NCI-H2171 treated with DMSO at 0.1 percent for 48 hours (cell line): ENCODE data around the gene TNF.
"Not testable (repeated sequence)": the region's sequence is repeated elsewhere in the genome, so short reads cannot be mapped to it uniquely, and the experiment has no call there.

Experiments used
- DNase-seq: peaks from one replicate; lab custom pipeline; 2025; lab: John Stamatoyannopoulos, UW

The TNF gene

DNA sequence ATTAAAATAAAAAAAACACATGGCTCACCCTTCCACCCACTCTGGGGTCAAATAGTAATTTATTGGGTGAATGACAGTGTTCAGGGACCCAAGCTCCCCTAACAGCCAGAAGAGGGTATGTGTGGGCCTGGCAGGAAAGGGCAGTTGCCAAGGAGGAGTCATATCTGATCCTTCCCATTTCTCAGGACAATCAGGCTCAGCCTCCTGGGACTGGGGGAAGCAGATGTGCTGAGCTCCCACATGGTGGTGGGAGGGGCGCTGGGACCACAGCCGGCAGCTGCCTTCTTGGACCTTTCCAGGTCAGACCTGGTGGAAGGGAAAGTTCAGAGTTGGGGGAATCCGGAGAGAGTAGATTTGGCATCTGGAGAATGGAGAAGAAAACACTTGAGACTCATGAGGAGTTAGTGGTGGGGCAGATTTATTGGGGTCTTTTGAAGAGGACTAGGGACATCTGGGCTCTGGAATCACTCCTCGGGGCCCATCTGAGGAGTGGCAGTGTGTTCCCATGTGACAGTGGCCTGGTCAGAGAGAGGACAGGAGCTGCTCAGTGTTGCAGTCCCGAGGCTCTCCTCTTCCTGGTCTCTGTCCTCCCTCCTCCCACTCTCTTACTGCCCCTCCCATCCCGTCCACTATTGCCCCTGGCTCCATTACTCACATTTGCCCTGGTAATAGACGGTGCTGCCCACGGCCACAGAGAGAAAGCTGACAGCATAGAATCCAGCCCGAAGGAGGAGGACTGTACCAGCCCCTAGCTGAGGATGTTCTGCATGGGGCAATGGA lies 13.7 kb downstream of the TNF start:
- no peak for DNase-seq

DNA sequence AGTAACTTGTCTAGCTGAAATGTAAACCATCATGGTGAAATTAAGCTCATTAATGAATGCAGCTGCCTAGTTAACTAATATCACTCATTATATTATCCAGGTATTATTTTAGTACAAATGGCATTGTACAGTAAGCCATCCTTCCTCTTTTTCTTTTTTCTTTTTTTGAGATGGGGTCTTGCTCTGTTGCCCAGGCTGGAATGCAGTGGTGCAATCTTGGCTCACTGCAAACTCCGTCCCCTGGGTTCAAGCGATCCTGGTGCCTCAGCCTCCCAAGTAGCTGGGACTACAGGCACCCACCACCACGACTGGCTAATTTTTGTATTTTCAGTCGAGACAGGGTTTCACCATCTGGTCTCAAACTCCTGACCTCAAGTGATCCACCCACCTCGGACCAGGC lies 15.3 kb downstream of the TNF start:
- not testable (repeated sequence) for DNase-seq

DNA sequence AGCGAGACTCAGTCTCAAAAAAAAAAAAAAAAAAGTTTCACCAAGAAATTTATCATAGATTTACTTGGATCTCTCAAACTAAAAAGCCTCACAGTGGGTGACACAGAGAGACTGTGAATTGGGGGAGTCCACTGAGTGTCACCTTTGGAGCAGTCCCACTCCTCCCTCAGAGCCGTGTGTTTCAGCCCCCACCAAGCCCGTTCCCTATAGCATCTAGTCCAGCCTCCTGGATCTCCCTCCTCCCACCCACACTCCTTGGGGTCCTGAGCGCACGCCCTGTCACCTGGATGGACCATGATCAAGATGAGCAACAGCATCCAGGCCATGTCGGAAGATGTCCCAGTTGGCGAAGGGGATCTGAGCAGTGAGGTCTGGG lies 17.0 kb downstream of the TNF start:
- no peak for DNase-seq

DNA sequence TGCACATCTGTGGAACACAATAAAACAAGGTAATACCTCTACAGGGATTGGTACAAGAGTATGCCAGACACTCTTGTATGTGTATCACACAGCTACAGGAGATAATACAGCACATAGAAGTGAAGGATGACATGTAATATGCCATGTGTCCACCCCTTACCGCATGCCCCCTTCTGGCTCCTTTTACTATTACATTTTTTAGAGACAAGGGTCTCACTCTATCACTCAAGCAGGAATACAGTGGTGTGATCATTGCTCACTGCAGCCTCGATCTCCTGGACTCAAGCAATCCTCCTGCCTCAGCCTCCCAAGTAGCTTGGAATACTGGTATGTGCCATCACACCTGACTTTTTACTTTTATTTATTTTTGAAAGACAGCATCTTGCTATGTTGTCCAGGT lies 21.6 kb downstream of the TNF start:
- DNase-seq = peak; percentile 34

DNA sequence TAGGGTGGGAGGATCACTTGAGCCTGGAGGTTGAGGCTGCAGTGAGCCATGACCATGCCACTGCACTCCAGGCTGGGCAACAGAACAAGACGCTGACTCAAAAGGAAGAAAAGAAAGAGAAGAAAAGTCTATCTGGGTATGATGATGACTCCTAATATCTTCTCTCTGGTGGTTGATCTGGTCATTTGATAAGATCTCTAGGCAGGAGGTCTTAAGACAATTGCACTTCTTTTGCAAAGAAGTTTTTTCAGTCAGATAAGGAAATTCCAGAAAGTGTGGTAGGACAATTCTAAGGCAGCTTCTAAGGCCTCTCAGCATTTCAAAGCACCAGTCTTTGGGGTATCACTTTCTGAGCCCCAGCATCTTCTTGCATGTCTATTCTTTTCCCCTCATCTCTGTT lies 32.0 kb downstream of the TNF start:
- no peak for DNase-seq

DNA sequence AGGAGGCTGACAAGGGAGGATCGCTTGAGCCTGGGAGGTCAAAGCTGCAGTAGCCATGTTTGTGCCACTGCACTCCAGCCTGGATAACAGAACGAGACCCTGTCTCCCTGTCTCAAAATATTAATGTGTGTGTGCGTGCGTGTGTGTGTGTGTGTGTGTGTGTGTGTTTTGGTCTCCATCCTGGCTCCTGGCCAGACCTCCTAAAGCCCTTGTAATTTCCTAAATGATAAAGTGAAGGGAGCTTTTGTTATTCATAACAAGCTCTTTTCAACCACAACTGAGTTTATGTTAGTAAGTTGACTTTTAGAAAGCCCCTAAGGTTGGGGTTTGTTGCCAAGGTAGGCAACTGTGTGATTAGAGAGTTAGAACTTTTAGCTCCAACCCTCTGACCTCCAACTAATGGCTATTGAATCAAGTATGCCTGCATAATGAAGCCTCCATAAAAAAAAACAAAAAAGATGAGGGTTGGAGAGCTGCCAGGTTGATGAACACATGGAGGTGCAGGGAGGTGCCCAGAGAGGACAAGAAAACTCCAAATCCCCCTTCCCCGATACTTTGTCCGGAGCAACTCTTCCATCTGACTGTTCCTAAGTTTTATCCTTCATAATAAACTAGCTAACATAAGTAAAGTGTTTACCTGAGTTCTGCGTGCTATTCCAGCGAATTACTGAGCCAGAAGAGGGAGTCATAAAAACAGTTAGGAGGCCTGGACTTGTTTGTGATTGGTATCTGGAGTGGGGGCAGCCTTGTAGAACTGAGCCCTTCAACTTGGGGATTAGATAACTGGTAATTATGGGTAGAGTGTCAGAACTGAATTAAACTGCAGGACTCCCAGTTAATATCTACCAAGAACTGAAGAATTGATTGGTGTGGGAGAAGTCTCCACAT lies 34.4 kb downstream of the TNF start:
- peak; percentile 21 for DNase-seq

GRCh38 chr6:31610968-31611367 lies 35.6 kb downstream of the TNF start:
- DNase-seq = no peak

DNA sequence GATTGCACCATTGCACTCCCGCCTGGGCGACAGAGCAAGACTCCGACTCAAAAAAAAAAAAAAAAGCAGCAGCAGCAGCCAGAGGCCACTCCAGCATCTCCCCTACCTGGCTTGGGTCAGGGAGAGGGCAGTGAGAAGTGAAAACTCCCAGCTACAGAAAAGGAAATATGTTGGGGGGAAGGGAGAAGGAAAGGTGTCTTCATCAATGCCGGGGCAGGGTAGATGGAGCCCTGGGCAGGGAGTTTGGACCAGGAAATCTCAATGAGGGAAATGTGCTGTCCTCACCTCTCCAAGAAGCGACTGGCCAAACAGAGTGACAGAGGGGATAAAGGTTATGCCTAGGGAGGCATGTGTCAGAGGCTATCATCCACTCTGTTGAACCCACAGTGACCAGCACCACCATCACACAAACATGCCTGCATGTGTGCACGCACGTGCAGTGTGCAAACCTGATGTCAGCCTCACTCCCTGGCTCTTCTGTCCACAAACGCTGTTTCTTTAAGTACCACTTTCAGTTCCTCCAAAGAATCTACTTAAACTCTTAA lies 38.8 kb downstream of the TNF start:
- DNase-seq = no peak

DNA sequence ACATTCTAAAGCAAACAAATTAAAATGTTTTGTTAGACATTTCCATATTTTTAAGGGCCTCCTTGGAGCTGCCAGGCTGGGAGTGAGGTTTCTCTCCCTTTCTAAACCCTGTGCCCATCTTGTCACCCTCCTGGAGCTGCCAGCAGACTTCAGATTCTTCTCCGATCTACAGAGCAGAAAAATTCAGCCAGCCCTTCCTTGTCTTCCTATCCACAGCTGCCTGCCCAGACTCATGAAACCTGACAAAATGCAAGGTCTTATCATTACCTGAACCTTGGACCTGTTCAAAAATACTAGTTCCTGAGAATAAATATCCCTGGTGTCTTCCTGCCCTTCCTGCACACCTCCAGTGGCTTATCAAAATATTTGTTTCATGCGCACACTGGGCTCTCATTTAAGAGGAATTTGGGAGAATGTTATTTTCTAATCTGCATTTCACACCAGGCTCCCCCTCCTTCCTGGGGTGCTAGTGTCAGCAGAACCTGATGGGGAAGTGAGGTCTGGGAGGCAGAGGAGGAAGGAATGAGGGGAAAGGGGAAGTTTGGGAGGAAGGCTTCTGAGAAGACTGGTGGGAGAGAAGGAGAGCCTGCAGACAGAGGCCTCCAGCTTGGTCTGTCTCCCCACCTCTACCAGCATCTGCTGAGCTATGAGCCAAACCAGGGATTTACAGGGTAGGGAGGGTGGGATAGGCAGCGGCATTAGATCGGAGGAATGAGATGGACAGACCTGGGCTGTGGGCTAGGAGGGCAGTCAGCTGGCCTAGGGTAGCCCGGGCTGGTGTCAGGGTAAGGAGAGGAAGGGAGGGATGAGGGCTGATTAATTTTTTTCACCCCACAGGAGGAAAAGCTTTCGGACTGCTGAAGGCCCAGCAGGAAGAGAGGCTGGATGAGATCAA lies 39.6 kb downstream of the TNF start, which contains the start of gene AIF1:
Gene AIF1 (plus strand): TSS at position 551 of the 895 bp plus-strand sequence. CDS start 96 bp downstream, at position 647.
- DNase-seq = no peak

GRCh38 chr6:31615748-31616147 lies 40.4 kb downstream of the TNF start:
- DNase-seq = no peak

GRCh38 chr6:31617010-31617409 lies 41.6 kb downstream of the TNF start:
- DNase-seq = no peak

- peak; percentile 99 for DNase-seq
Observed at GRCh38 chr6:31619805-31620585, 44.6 kb downstream of the TNF start.

- peak; percentile 86 for DNase-seq
Observed at GRCh38 chr6:31620586-31621319, 45.4 kb downstream of the TNF start, which contains the start of gene PRRC2A. Gene PRRC2A, plus strand, starts transcription at chr6:31620715. Its CDS starts 2,075 bp downstream, at chr6:31622790.

GRCh38 chr6:31621320-31621939 lies 46.1 kb downstream of the TNF start:
- DNase-seq = no peak

DNA sequence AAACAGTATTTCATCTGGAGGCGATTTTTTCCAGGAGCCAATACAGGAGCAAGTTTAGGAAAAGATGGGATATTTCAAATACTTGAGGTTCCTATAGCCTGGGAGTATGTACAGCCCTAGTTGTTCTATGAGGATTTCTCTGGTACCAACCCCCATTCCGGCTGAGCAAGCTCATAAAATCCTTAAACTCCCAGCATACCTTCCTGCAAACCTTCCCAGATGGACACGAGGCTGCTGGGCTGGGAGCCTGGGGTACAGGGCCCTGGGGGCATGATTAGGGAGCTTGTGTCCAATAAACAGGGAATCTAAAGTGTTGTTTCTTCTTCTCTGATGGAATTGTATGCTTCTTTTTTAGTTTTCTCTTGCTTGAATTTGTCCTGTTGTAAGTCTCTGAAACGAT lies 46.6 kb downstream of the TNF start:
- no peak for DNase-seq

- no peak for DNase-seq
Observed at GRCh38 chr6:31622684-31623091, 47.3 kb downstream of the TNF start.

DNA sequence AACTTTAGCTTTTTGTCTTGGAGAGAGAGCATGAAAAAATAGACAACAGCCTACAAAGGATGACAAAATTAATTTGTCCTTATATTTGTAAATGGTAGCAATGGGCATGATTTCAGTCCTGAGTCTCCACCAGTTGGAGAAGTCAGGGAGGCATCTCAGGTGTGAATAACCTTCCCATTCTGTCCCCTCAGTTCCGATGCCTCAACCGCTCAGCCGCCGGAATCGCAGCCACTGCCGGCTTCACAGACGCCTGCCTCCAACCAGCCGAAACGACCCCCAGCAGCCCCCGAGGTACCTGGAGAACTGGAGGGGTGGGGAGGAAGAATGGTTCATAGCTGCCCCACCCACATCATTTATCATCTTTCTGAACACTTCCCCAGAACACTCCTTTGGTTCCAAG lies 48.7 kb downstream of the TNF start:
- no peak for DNase-seq

DNA sequence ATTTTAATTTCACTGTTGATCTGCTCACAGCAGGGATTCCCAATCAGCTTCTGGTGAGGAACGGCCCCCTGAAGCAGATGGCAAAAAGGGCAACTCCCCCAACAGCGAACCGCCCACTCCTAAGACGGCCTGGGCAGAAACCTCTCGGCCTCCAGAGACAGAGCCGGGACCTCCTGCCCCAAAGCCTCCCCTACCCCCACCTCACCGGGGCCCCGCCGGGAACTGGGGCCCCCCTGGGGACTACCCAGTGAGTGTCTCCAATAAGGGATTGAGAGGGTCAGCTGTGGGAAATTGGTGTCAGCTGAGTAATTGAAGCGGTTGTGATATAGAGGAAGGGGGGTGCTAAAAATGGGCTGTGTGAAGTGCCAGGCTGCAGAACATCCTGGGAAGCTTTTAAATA lies 51.6 kb downstream of the TNF start:
- no peak for DNase-seq

DNA sequence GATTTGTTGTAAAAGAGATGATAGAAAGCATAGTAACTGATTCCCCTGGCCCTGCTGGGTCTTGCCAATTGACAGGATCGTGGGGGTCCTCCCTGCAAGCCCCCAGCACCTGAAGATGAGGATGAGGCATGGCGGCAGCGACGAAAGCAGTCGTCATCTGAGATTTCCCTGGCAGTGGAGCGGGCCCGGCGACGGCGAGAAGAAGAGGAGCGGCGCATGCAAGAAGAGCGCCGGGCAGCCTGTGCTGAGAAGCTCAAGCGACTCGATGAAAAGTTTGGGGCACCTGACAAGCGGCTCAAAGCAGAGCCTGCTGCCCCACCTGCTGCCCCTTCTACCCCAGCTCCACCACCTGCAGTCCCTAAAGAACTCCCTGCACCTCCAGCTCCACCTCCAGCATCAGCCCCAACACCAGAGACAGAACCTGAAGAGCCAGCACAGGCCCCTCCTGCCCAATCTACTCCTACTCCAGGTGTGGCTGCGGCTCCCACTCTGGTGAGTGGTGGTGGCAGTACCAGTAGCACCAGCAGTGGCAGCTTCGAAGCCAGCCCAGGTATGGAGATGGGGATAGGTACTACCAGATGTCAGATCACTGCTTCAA lies 52.4 kb downstream of the TNF start:
- no peak for DNase-seq
